ENCODE results near the gene FRYL.
"Not testable (repeated sequence)": the region's sequence is repeated elsewhere in the genome, so short reads cannot be mapped to it uniquely, and the experiment has no call there.

FRYL gene

GRCh38 chr4:48779998-48780864 is at the start of gene FRYL:
Gene FRYL (minus strand): TSS chr4:48780279. CDS start chr4:48634410, 145,869 bp downstream.
- DNase-seq (ENCODE audit: extremely low spot score, insufficient read length, low read depth): peak; percentile 79
- FAIRE-seq: peak; percentile 100

GRCh38 chr4:48827622-48828021 is 47.5 kb upstream of the FRYL start:
- DNase-seq (ENCODE audit: extremely low spot score, insufficient read length, low read depth) (no peak), FAIRE-seq (no peak)

GRCh38 chr4:48821431-48821830 is 41.4 kb upstream of the FRYL start:
- not testable (repeated sequence) for DNase-seq (ENCODE audit: extremely low spot score, insufficient read length, low read depth); FAIRE-seq

GRCh38 chr4:48816971-48817370 is 36.9 kb upstream of the FRYL start:
- DNase-seq (ENCODE audit: extremely low spot score, insufficient read length, low read depth): no peak
- FAIRE-seq: no peak

- not testable (repeated sequence) for FAIRE-seq; DNase-seq (ENCODE audit: extremely low spot score, insufficient read length, low read depth)
Observed at GRCh38 chr4:48816297-48816696, 36.2 kb upstream of the FRYL start.

DNA sequence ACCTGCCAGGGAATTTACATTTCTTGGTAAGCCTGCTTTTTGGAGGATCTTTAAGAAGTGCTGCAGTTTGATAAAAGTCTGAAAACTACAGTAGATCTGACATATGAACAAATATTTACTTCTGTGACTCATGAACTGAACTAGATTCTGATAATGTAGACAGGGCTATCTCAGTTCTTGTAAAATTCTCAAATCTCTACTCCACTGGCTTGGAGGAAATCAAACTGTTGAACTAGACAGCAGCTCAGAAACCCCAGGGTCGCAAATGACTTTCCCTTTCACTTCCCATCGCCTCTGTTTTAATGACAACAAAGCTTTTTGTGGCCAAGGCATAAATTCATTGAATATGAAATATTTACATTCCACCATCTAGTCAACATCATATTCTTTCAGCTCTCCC is 35.4 kb upstream of the FRYL start:
- no peak for DNase-seq (ENCODE audit: extremely low spot score, insufficient read length, low read depth)
- FAIRE-seq: peak; percentile 80

DNA sequence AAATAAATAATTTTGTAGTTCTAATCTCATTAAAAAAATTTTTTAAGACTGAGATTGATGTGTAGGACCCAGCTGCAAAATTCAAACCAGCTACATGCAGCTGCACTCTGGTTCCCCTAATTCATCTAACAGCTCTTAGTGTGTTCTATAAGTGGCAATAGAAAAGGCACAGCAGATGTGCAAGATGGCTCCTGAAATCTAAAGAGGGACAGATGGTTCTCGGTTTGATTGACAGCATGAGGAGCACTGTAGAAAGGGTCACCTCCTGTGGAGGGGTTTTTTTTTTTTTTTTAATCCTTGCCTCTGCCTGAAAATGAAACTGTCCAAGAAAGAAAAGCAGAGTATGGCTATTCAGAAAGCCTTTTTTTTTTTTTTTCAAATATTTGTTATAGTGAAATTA is 33.9 kb upstream of the FRYL start:
- FAIRE-seq: peak; percentile 84
- DNase-seq (ENCODE audit: extremely low spot score, insufficient read length, low read depth): no peak

- no peak for DNase-seq (ENCODE audit: extremely low spot score, insufficient read length, low read depth)
- FAIRE-seq: no peak
Observed at GRCh38 chr4:48812866-48813265, 32.8 kb upstream of the FRYL start.

- DNase-seq (ENCODE audit: extremely low spot score, insufficient read length, low read depth): no peak
- no peak for FAIRE-seq
Observed at GRCh38 chr4:48804584-48805301, 24.7 kb upstream of the FRYL start.

DNA sequence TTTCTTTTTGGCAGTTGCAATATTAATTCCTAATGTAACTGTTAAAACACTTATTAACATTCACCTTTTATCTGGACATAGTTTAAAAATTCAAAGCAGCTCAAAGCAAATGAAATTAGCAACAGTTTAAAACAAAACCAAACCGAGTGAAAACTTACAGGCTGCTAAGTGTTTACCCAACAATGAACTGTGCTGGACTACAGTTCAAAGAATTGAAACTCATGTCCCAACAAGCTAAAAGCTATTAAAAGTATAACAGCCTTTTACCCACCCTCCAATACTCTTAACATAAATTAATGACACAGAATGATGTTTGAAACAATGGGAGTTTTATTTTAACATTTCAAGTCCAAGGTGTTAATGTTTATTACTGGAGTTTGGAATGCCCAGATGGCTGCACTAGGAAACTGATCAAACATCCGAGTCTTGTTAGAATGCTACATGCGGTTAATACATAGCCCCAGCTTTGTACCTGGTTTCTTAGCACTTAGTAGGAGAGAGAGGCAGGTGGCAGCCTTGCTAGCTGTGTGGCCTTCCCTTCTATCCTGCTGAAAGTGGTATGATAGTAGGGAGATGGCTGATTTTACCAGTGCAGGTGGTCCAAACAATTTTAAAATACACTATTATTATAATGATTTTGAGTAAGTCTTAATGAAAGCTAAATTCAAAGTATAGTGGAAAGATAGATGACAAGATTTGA is 21.1 kb upstream of the FRYL start:
- FAIRE-seq (no peak), DNase-seq (ENCODE audit: extremely low spot score, insufficient read length, low read depth) (no peak)

DNA sequence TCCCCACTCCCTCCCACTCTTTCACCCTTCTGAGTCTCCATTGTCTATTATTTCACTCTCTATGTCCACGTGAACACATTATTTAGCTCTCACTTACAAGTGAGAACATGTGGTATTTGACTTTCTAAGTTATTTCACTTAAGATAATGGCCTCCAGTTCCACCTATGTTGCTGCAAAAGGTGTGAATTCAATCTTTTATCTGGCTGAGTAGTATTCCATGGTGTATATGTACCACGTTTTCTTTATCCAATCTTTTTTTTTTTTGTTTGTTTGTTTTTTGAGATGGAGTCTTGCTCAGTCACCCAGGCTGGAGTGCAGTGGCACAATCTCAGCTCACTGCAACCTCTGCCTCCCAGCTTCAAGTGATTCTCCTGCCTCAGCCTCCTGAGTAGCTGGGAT is 20.1 kb upstream of the FRYL start:
- not testable (repeated sequence) for FAIRE-seq

DNA sequence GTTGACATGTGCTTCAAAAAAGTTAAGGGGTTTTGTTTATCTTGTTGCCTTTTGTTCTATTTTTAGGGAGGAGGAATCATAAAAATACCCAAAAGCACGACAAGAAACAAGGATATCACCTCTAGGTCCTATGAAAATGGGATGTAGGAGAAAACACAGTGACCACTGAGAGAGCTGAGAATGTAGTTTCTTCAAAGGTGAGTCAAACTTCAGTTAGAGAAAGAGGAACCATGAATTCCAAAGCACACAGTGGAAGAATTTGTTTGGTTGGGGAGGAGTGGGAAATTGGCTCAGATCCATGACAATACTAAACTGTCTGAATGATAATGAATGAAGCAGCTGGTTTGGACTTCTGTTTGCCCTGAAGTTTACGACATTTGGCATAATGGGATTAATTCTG is 19.1 kb upstream of the FRYL start:
- DNase-seq (ENCODE audit: extremely low spot score, insufficient read length, low read depth) (no peak), FAIRE-seq (peak; percentile 39)

More for the DNA sequence above, 20.1 kb upstream of the FRYL start:
- not testable (repeated sequence) for DNase-seq (ENCODE audit: extremely low spot score, insufficient read length, low read depth)

GRCh38 chr4:48798117-48798516 is 18.0 kb upstream of the FRYL start:
- FAIRE-seq (no peak), DNase-seq (ENCODE audit: extremely low spot score, insufficient read length, low read depth) (no peak)

DNA sequence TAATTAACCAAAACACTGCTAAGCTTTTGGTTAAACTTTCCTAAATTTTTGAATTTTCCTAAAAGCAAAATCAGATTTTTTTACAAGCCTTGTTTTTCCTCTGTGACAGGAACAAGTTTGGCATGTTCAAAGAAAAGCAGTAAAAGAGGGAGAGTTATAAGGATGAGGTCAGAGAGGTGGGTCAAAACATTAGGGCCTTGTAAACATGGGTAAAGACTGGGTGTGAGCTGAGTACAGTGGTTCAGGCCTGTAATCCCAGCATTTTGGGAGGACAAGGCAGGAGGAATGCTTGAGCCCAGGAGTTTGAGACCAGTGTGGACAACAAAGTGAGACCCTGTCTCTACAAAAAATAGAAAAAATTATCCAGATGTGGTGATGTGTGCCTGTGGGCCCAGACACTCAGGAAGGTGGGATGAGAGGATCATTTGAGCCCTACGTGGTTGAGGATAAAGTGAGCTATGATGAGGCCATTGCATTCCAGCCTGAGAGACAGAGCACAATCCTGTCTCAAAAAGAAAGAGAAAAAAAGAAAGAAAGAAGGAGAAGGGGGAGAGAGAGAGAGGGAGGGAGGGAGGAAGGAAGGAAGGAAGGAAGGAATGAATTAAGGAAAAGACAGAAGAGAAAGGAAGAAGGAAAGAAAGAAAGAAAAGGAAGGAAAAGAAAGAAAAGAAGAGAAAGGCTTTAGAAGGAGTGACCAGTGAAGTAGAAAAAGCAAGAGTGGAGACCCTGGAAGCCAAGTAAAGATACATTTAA is 17.0 kb upstream of the FRYL start:
- FAIRE-seq (no peak), DNase-seq (ENCODE audit: extremely low spot score, insufficient read length, low read depth) (no peak)

GRCh38 chr4:48796191-48796926 is 16.3 kb upstream of the FRYL start:
- no peak for DNase-seq (ENCODE audit: extremely low spot score, insufficient read length, low read depth)
- FAIRE-seq: no peak

DNA sequence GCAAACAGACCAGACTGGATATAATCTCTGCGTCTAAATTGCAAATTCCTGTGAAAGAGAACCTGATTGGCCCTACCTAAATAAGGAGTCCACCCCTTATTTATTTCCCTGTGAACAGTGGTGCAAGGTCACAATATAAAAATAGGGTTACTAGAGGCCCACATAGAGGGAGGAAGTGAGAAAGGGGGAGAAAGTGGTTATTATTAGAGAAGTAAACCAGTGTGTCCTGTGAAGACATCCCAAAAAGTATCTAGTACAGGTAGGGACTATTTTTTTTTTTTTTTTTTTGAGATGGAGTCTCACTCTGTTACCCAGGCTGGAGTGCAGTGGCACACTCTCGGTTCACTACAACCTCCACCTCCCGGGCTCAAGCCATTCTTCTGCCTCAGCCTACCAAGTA is 15.0 kb upstream of the FRYL start:
- no peak for FAIRE-seq
- no peak for DNase-seq (ENCODE audit: extremely low spot score, insufficient read length, low read depth)

DNA sequence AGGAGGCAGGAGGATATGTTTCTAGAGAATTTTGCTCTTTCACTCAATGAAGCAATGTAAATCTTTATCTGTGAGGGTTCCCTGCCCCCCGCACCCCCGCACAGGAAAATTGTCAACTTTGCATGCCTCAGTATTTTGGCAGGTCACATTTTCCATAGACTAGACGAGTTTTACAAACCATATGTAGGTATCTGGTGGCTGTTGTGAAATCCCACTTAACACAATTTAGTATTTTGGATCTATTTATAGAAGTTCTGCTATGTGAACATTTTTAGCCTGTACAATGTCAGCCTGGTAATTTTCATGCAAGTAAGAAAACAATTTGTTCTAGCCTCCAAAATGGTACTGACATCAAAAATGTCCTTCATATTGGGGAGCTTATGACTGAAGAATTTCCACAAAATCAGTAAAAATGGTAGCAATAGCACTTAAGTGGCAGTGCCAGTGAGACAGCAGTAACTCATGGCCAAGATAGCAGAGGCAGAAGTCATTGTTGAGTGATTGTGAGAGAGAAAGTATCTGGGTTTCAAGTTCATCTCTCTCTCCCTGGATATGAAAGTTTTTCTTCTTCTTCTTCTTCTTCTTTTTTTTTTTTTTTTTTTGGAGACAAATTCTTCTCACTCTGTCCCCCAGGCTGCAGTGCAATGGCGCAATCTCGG is 12.4 kb upstream of the FRYL start:
- no peak for DNase-seq (ENCODE audit: extremely low spot score, insufficient read length, low read depth)
- peak; percentile 31 for FAIRE-seq

DNA sequence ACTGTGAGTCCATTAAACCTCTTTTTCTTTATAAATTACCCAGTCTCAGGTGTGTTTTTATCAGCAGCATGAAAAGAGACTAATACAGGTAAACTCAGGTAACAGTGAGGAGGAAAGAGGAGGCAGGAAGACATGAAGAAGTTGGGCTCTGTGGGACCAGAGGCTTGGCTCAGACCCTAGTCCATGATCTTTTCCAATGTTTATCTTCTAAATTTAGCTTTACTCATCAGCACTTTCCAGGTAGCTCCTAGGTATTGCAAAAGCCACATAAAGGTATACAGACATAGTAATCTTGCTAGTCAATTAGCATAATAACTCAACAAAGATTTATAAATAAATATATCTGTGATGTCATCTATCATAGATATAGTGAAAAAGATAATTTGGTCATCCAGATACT is 11.2 kb upstream of the FRYL start:
- FAIRE-seq: no peak
- DNase-seq (ENCODE audit: extremely low spot score, insufficient read length, low read depth): no peak

DNA sequence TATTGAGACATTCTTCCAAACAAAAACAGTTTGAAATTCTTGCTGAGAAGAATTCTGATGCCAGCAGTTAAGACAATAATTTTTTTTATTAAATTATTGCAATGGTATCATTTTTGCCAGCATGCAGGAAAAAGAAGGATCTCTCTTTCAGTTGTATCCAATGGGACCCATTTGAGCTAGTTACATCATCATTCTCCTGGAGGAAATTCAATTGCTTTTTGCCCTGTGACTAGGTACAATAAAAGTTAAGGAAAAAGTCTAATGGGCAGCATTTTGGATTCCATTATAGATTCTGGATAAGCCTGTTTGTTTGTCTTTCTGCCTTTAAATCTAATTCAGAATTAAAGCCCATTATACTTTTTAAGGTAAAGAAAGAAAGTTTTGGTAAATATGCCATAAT is 10.5 kb upstream of the FRYL start:
- no peak for FAIRE-seq

More for the DNA sequence above, 10.5 kb upstream of the FRYL start:
- no peak for DNase-seq (ENCODE audit: extremely low spot score, insufficient read length, low read depth)

Data from GM18507 (cell line).